Gastrocnemius medialis (tissue), 4 donors: ENCODE data around the gene ZFHX3. TPM values are rescaled to one million over a fixed set of nuclear protein-coding genes. Genes with fewer than 3 reads are reported as not detected.

Experiments
- ATAC-seq, 2 donors: fragments of 150-250 bp; one replicate each; pipeline ENCODE4 v1.9.1; 2016
- DNase-seq, 2 donors: peaks; one replicate each; pipeline ENCODE4 v3.0.0-alpha.2; 2019
- H3K27ac ChIP-seq, 4 donors: fragments of 200-600 bp; sonication (generic); 1 replicate in 1 of 4; 2 replicates in 3 of 4; pipeline ENCODE4 v1.5.1; 2016 to 2018; ENCODE audit warnings: mild to moderate bottlenecking in 2 of 4, moderate library complexity in 1 of 4
- H3K27me3 ChIP-seq, 3 donors: fragments of 200-600 bp; sonication (generic) in 2 of 3; 1 replicate in 1 of 3; 2 replicates in 2 of 3; pipeline versions ENCODE4 v1.5.1 to v1.6.0; 2016 to 2019; ENCODE audit warnings: mild to moderate bottlenecking in 1 of 3, moderate library complexity in 1 of 3
- H3K36me3 ChIP-seq, 2 donors: fragments of 200-600 bp; sonication (generic) in 1 of 2; one replicate each; pipeline ENCODE4 v1.5.1; 2017 to 2018
- H3K4me1 ChIP-seq, 2 donors: fragments of 200-600 bp; sonication (generic) in 1 of 2; one replicate each; pipeline ENCODE4 v1.5.1; 2016 to 2017; ENCODE audit warnings: mild to moderate bottlenecking in 2 of 2
- H3K4me3 ChIP-seq, 4 donors: fragments of 200-600 bp; sonication (generic) in 3 of 4; 1 replicate in 1 of 4; 2 replicates in 3 of 4; pipeline ENCODE4 v1.5.1; 2016 to 2019; ENCODE audit warnings: mild to moderate bottlenecking in 2 of 4
- H3K9me3 ChIP-seq, 3 donors: fragments of 200-600 bp; sonication (generic) in 2 of 3; 1 replicate in 1 of 3; 2 replicates in 2 of 3; pipeline ENCODE4 v1.5.1; 2016 to 2019
- POLR2A ChIP-seq, 2 donors: fragments of 450-650 bp; IDR thresholded peaks; one replicate each; pipeline ENCODE4 v1.6.1; 2017; ENCODE audit warnings: antibody characterized with exemption in 2 of 2, mild to moderate bottlenecking in 2 of 2, moderate library complexity in 2 of 2
- in situ Hi-C, 4 donors: fragments of 200-750 bp; cut with MboI; loops; one replicate each; pipeline versions ENCODE4 v1.15.0 to v1.8.0; 2017; ENCODE audit warnings: low sequenced_read_pairs in 4 of 4
- intact Hi-C: fragments of 100-400 bp; cut with DNase I; formaldehyde crosslinking; loops from one replicate; pipeline ENCODE4 v1.15.1; 2023; ENCODE audit warnings: low total_unique reads
- total RNA-seq, 4 donors: library from RNA; depleted of rRNA; stranded (reverse); fragments of >200 nt; gene quantifications; one replicate each; pipeline versions ENCODE4 v1.1.0 to v1.2.3, GENCODE V29; 2016
- TF ChIP-seq, protein P1 (sequence below), 5 experiments: fragments of 450-650 bp in 3 of 5; fragments of 200-600 bp in 2 of 5; sonication (generic) in 2 of 5; IDR thresholded peaks in 4 of 5; conservative IDR thresholded peaks in 1 of 5; 1 replicate in 4 of 5; 2 replicates in 1 of 5; pipeline ENCODE4 v1.5.1; 2016 to 2019; ENCODE audit warnings: antibody characterized with exemption in 5 of 5, mild to moderate bottlenecking in 3 of 5, moderate library complexity in 3 of 5

Gene ZFHX3
- total RNA-seq, 4 donors from 2014 or later: 14.0 to 28.5 (median 27.3) TPM

GRCh38 chr16:73095142-73095820 is 47.4 kb upstream of the ZFHX3 start:
- DNase-seq (no peak), ATAC-seq (no peak)
- H3K4me3 ChIP-seq: no peak overlapping the region
- TF ChIP-seq, protein P1, sequence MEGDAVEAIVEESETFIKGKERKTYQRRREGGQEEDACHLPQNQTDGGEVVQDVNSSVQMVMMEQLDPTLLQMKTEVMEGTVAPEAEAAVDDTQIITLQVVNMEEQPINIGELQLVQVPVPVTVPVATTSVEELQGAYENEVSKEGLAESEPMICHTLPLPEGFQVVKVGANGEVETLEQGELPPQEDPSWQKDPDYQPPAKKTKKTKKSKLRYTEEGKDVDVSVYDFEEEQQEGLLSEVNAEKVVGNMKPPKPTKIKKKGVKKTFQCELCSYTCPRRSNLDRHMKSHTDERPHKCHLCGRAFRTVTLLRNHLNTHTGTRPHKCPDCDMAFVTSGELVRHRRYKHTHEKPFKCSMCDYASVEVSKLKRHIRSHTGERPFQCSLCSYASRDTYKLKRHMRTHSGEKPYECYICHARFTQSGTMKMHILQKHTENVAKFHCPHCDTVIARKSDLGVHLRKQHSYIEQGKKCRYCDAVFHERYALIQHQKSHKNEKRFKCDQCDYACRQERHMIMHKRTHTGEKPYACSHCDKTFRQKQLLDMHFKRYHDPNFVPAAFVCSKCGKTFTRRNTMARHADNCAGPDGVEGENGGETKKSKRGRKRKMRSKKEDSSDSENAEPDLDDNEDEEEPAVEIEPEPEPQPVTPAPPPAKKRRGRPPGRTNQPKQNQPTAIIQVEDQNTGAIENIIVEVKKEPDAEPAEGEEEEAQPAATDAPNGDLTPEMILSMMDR (IDR thresholded peaks at IDR 0.05 in 4 of 5, conservative IDR thresholded peaks at IDR 0.05 in 1 of 5): no peak
- TF ChIP-seq POLR2A (IDR thresholded peaks at IDR 0.05): no peak
- intact Hi-C loops (no loop called here), in situ Hi-C loops (loop anchor here in 2 of 4 donors (25.0 kb wide), 3 partner anchors 92 to 583 kb away; no protein-coding TSS in a partner anchor)
- H3K36me3 ChIP-seq: no peaks in the 10 kb centered on the region
- H3K9me3 ChIP-seq: no peaks in the 10 kb centered on the region
- H3K27me3 ChIP-seq: no peaks in the 10 kb centered on the region
- no peak overlapping the region for H3K27ac ChIP-seq
- peaks cover 15 to 29% of the 10 kb centered on the region in 2 donors for H3K4me1 ChIP-seq

GRCh38 chr16:73094371-73094770 is 46.4 kb upstream of the ZFHX3 start:
- H3K27me3 ChIP-seq: no peaks in the 10 kb centered on the region
- ATAC-seq: no peak
- H3K4me1 ChIP-seq: peaks cover 15 to 29% of the 10 kb centered on the region in 2 donors
- H3K4me3 ChIP-seq: no peak overlapping the region
- DNase-seq: no peak
- intact Hi-C loops (loop anchor here (5.0 kb wide), 2 partner anchors 78 to 103 kb away; no protein-coding TSS in a partner anchor), in situ Hi-C loops (loop anchor here in 2 of 4 donors (25.0 kb wide), 3 partner anchors 93 to 582 kb away; no protein-coding TSS in a partner anchor)
- H3K27ac ChIP-seq: peak overlapping the region in 2 of 4 donors; percentile 69 to 84
- no peaks in the 10 kb centered on the region for H3K36me3 ChIP-seq
- no peaks in the 10 kb centered on the region for H3K9me3 ChIP-seq
- TF ChIP-seq, protein P1 (IDR thresholded peaks at IDR 0.05 in 4 of 5, conservative IDR thresholded peaks at IDR 0.05 in 1 of 5): no peak
- TF ChIP-seq POLR2A (IDR thresholded peaks at IDR 0.05): no peak

DNA sequence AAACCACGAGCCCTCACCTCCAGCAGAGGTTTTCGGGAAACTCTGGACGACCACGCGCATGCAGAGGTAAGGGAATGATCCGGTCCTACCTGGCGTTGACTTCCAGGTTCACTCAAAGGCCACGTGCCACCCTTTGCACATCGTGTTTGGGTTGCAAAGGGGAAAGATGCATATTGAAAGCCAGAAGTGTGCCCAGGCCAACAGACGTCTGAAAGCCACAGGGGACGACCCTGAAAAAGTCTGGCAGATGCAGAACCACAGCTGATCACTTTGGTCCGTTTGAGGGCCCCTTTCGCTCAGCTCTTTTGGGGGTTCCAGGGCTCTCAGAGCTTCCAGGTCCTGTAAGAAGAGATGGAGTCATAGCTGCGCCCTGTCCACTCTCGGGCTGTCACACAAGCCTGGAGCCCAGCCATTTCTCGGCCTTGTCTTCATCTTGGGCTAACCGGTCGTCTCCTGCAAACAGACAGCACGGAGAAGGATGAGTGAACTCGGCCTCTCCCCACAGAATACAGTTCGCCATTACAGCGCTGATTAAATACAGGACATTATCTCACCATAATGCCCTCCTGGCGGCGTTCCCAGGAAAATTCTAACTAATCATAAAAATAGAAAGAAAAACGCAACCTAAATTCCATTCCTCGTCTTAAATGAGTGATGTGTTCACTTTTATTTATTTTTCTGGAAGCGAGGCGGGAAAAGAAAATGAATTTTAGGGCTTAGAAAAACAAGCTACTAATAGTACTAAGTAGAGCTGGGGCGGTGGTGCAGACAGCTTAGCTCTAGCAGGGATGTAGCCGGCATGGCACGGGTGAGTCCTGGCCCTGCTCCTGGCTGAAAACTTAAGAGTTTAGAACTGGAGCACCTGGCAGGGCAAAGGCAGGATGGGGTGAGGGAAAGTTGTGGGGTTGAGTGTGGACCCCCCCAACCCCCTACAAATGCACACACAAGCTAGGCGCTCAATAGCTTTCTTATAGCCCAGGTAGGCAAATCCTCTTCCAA is 45.5 kb upstream of the ZFHX3 start:
- ATAC-seq: peak; percentile 57 to 60
- peak in 1 of 2 donors; percentile 51 for DNase-seq
- Histone ChIP-seq H3K9me3 (no peaks in the 10 kb centered on the region), H3K27ac (peak overlapping the region; percentile 53 to 84 (median 62)), H3K36me3 (no peaks in the 10 kb centered on the region), H3K4me1 (peaks cover 15 to 29% of the 10 kb centered on the region in 2 donors), H3K27me3 (no peaks in the 10 kb centered on the region), H3K4me3 (peak overlapping the region; percentile 23 to 39 (median 32))
- TF ChIP-seq POLR2A (IDR thresholded peaks at IDR 0.05): no peak
- TF ChIP-seq, protein P1 (IDR thresholded peaks at IDR 0.05 in 4 of 5, conservative IDR thresholded peaks at IDR 0.05 in 1 of 5): no peak
- in situ Hi-C loops (loop anchor here in 2 of 4 donors (25.0 kb wide), 3 partner anchors 94 to 581 kb away; no protein-coding TSS in a partner anchor), intact Hi-C loops (loop anchor here (5.0 kb wide), 2 partner anchors 79 to 104 kb away; no protein-coding TSS in a partner anchor)

- Histone ChIP-seq H3K9me3 (no peaks in the 10 kb centered on the region), H3K27ac (peak overlapping the region; percentile 53 to 84 (median 62)), H3K36me3 (no peaks in the 10 kb centered on the region), H3K4me3 (peak overlapping the region in 1 of 4 donors; percentile 19), H3K27me3 (no peaks in the 10 kb centered on the region), H3K4me1 (peaks cover 15 to 29% of the 10 kb centered on the region in 2 donors)
- no peak for DNase-seq
- in situ Hi-C loops: loop anchor here in 2 of 4 donors (25.0 kb wide), 3 partner anchors 95 to 580 kb away; no protein-coding TSS in a partner anchor
- ATAC-seq: peak; percentile 8 to 25
- TF ChIP-seq, protein P1 (IDR thresholded peaks at IDR 0.05 in 4 of 5, conservative IDR thresholded peaks at IDR 0.05 in 1 of 5): no peak
- TF ChIP-seq POLR2A (IDR thresholded peaks at IDR 0.05): no peak
- intact Hi-C loops: loop anchor here (5.0 kb wide), 2 partner anchors 80 to 105 kb away; no protein-coding TSS in a partner anchor
Observed at GRCh38 chr16:73092236-73092781, 44.4 kb upstream of the ZFHX3 start.
